K562 (cell line): Measurements from ENCODE around the gene DEFB113. TPM values are rescaled to one million over a fixed set of nuclear protein-coding genes. Genes with fewer than 3 reads are reported as not detected.

Source experiments
- ATAC-seq: fragments of 200-7000 bp; cut with Tn5 transposase; 3 replicates; pipeline ENCODE4 v1.9.1; 2020; ENCODE audit warnings: moderate library complexity
- BruUV-seq: library from RNA; stranded (reverse); fragments of 400-500 nt; replicated peaks from 2 replicates; lab custom pipeline; 2021; lab: Mats Ljungman, UMichigan
- CTCF ChIA-PET: fragments of 300-600 bp; formaldehyde crosslinking; extraction: SDS; loops from one replicate; lab custom pipeline; 2021; ENCODE audit warnings: low intra/inter-chr PET ratio; lab: Yijun Ruan, JAX
- POLR2A ChIA-PET: fragments of 300-600, 350-650 bp; sonication (Branson Sonifier 250); formaldehyde crosslinking; extraction: SDS; loops from one replicate; lab custom pipeline; 2021; ENCODE audit warnings: antibody characterized with exemption, inconsistent platforms; lab: Yijun Ruan, JAX
- DNase-seq, 4 experiments: peaks; one replicate each; pipeline versions ENCODE4 v3.0.0 to v3.0.0-alpha.2; 2011 to 2018; ENCODE audit warnings: low spot score in 3 of 4, mixed read lengths in 3 of 4; ENCODE audit errors: extremely low read depth in 1 of 4
- FAIRE-seq: peaks from 2 replicates; lab custom pipeline; 2011; peaks lifted over from hg19 to GRCh38; lab: Jason Lieb, UNC
- H2AFZ ChIP-seq: 2 replicates; pipeline ENCODE4 v1.6.0; 2011; ENCODE audit warnings: low read depth, low read length, control low read depth, inconsistent platforms
- H3K27ac ChIP-seq: fragments of 200-600 bp; 3 replicates; pipeline ENCODE4 v1.8.0; 2011; ENCODE audit warnings: low read depth, mild to moderate bottlenecking, control low read depth, inconsistent platforms, low read length, moderate library complexity, mixed read lengths; ENCODE audit errors: extremely low read depth
- H3K27me3 ChIP-seq, 2 experiments: fragments of 300-600 bp in 1 of 2; 2 replicates in 1 of 2; 3 replicates in 1 of 2; pipeline versions ENCODE4 v1.6.0 to v1.8.0; 2011; ENCODE audit warnings: inconsistent platforms in 2 of 2, low read length in 2 of 2, mild to moderate bottlenecking in 1 of 2, mixed read lengths in 1 of 2, moderate library complexity in 1 of 2; ENCODE audit not compliant: control insufficient read depth in 2 of 2, insufficient read depth in 2 of 2
- H3K36me3 ChIP-seq: fragments of 300-600 bp; 3 replicates; pipeline ENCODE4 v1.8.0; 2011; ENCODE audit warnings: mild to moderate bottlenecking, low read length, inconsistent platforms; ENCODE audit not compliant: control insufficient read depth, insufficient read depth
- H3K4me1 ChIP-seq, 2 experiments: fragments of 200-600 bp in 1 of 2; replicated peaks in 1 of 2; 2 replicates in 1 of 2; 3 replicates in 1 of 2; pipeline versions ENCODE4 v1.5.1 to v1.8.0; 2011; ENCODE audit warnings: inconsistent platforms in 2 of 2, low read length in 2 of 2, mild to moderate bottlenecking in 1 of 2, mixed read lengths in 1 of 2, moderate library complexity in 1 of 2; ENCODE audit not compliant: control insufficient read depth in 2 of 2, insufficient read depth in 2 of 2
- H3K4me2 ChIP-seq: 2 replicates; pipeline ENCODE4 v1.6.1; 2011; ENCODE audit warnings: low read length, control low read depth, inconsistent platforms, mixed read lengths; ENCODE audit not compliant: insufficient read depth
- H3K4me3 ChIP-seq: fragments of 200-600 bp; sonication (generic), shearing (Covaris generic); 2 replicates; pipeline ENCODE4 v1.5.1; 2016; ENCODE audit warnings: control low read depth, inconsistent platforms
- H3K79me2 ChIP-seq: fragments of 200-600 bp; 3 replicates; pipeline ENCODE4 v1.8.0; 2011; ENCODE audit warnings: low read length, inconsistent platforms; ENCODE audit not compliant: control insufficient read depth, insufficient read depth
- H3K9ac ChIP-seq, 2 experiments: 2 replicates each; pipeline versions ENCODE4 v1.6.0 to v1.6.1; 2011; ENCODE audit warnings: low read depth in 2 of 2, low read length in 2 of 2, control low read depth in 1 of 2, inconsistent platforms in 1 of 2, mild to moderate bottlenecking in 1 of 2, mixed read lengths in 1 of 2; ENCODE audit not compliant: insufficient read depth in 1 of 2
- H3K9me1 ChIP-seq: one replicate; pipeline ENCODE4 v1.6.0; 2011; ENCODE audit warnings: inconsistent platforms, mild to moderate bottlenecking, low read length, moderate library complexity; ENCODE audit not compliant: control insufficient read depth, insufficient read depth
- H3K9me3 ChIP-seq: replicated peaks from 2 replicates; pipeline ENCODE4 v1.5.1; 2011; ENCODE audit warnings: low read depth, low read length, inconsistent platforms; ENCODE audit not compliant: control insufficient read depth, insufficient read depth
- H4K20me1 ChIP-seq: replicated peaks from 2 replicates; pipeline ENCODE4 v1.6.1; 2011; ENCODE audit warnings: low read length, inconsistent platforms, mixed read lengths; ENCODE audit not compliant: control insufficient read depth, insufficient read depth
- CBFB ChIP-seq: sonication (generic); formaldehyde crosslinking; IDR thresholded peaks from 2 replicates; pipeline ENCODE4 v1.4.0; 2020; ENCODE audit warnings: mild to moderate bottlenecking, missing genetic modification reagents
- CXXC5 ChIP-seq: fragments of 250-450 bp; sonication (Bioruptor Pico); IDR thresholded peaks from 2 replicates; pipeline ENCODE4 v1.8.0; 2022; ENCODE audit warnings: inconsistent platforms, mild to moderate bottlenecking, moderate library complexity
- MCM2 ChIP-seq: fragments of 450-650 bp; IDR thresholded peaks from 2 replicates; pipeline ENCODE4 v1.6.1; 2017; ENCODE audit warnings: low read depth, mild to moderate bottlenecking
- MED1 ChIP-seq: sonication (generic); formaldehyde crosslinking; IDR thresholded peaks from 2 replicates; pipeline ENCODE4 v1.8.1; 2023; ENCODE audit warnings: missing genetic modification reagents, borderline replicate concordance
- MTA2 ChIP-seq: fragments of 450-650 bp; IDR thresholded peaks from 2 replicates; pipeline ENCODE4 v1.6.1; 2016; ENCODE audit warnings: low read depth
- NELFE ChIP-seq: IDR thresholded peaks from 2 replicates; pipeline ENCODE4 v1.6.1; 2011; ENCODE audit warnings: mild to moderate bottlenecking; ENCODE audit not compliant: insufficient read depth, insufficient read length
- NFXL1 ChIP-seq: fragments of 450-650 bp; formaldehyde crosslinking; IDR thresholded peaks from 2 replicates; pipeline ENCODE4 v1.4.0; 2021; ENCODE audit warnings: mild to moderate bottlenecking
- POLR2AphosphoS2 ChIP-seq: IDR thresholded peaks from 2 replicates; pipeline ENCODE4 v1.6.1; 2012; ENCODE audit warnings: low read length, improper control_type of control experiment
- PTTG1 ChIP-seq: fragments of 450-650 bp; IDR thresholded peaks from 2 replicates; pipeline ENCODE4 v1.6.1; 2016; ENCODE audit warnings: low read depth, mild to moderate bottlenecking, missing genetic modification characterization, missing compliant biosample characterization
- SIN3B ChIP-seq: fragments of 450-650 bp; IDR thresholded peaks from 2 replicates; pipeline ENCODE4 v1.6.1; 2017; ENCODE audit warnings: low read depth, mild to moderate bottlenecking, moderate library complexity
- ZBTB8A ChIP-seq: fragments of 450-650 bp; IDR thresholded peaks from 2 replicates; pipeline ENCODE4 v1.6.1; 2018; ENCODE audit warnings: mild to moderate bottlenecking, moderate library complexity; ENCODE audit not compliant: partially characterized antibody
- WGBS: fragments of 100-300 bp; shearing (Covaris generic); methylation state at CpG from one replicate; pipeline ENCODE4 v1.1.6; 2016; ENCODE audit warnings: low coverage, mixed read lengths; ENCODE audit not compliant: insufficient coverage; ENCODE audit errors: missing lambda C conversion rate; 5-methylcytosine and 5-hydroxymethylcytosine counted together
- in situ Hi-C: fragments of 300-500 bp; cut with MboI; formaldehyde crosslinking; loops from 4 replicates; pipeline ENCODE4 v1.15.0; 2018; ENCODE audit warnings: inconsistent platforms, mixed read lengths
- intact Hi-C: fragments of 100-400 bp; cut with micrococcal nuclease; formaldehyde crosslinking; loops from 2 replicates; pipeline ENCODE4 v1.14.2; 2022
- polyA plus RNA-seq, 8 experiments: library from polyadenylated mRNA; depleted of rRNA in 4 of 8; stranded (reverse) in 5 of 8; unstranded in 3 of 8; fragments of >200 nt; fragmentation: Nextera tagmentation in 2 of 8; fragmentation: Illumina TruSeq in 1 of 8; extraction: Ambion mirVana in 2 of 8; extraction: Trizol in 1 of 8; gene quantifications; 2 replicates each; pipeline versions ENCODE4 v1.2.1 to v1.2.3, GENCODE V29; 2011 to 2014; ENCODE audit warnings: inconsistent platforms in 1 of 8, missing spikeins in 1 of 8
- total RNA-seq, 7 experiments: library from RNA; depleted of rRNA in 6 of 7; stranded (reverse); fragments of >200 nt in 6 of 7; fragmentation: Illumina TruSeq in 2 of 7; extraction: Trizol in 2 of 7; gene quantifications; 2 replicates each; pipeline versions ENCODE4 v1.2.1 to v1.2.3, GENCODE V29; 2011 to 2021; ENCODE audit warnings: low replicate concordance in 1 of 7
- TF ChIP-seq, protein P1 (sequence below): fragments of 250-450 bp; sonication (Bioruptor Pico); IDR thresholded peaks from 2 replicates; pipeline ENCODE4 v1.5.0; 2021; ENCODE audit warnings: mild to moderate bottlenecking, moderate library complexity
- TF ChIP-seq, protein P2 (sequence below): fragments of 250-450 bp; sonication (Bioruptor Pico); IDR thresholded peaks from 2 replicates; pipeline ENCODE4 v1.8.0; 2022; ENCODE audit warnings: inconsistent platforms
- TF ChIP-seq, protein P3 (sequence below): IDR thresholded peaks from 2 replicates; pipeline ENCODE4 v1.6.1; 2012; ENCODE audit warnings: low read depth, low read length, improper control_type of control experiment, borderline replicate concordance

The DEFB113 gene
- total and polyA plus RNA-seq, 9 of the 15 experiments (the other 6 are each of a cell fraction or from before 2014, with no cell fraction given) = not detected

DNA sequence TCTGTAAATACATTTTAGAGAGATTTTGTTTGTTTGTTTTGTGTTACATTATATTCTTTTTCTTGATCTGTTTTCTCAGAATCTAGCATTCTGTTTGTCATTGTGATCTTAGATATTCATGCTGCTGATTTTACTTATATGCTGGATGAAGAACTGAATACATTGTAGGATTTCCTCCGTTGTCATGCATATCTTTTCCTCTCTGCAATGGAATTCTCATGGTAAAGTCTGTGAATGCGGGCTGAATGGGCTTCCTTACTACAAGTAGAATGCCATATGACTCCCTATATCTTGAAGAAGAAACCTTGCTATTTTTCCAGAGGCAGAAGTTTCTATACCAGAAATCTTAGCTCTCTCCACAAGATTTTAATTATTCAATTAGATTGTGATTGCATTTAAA is 3.1 kb downstream of the DEFB113 start (continued):
- TF ChIP-seq POLR2AphosphoS2 = no peak
- TF ChIP-seq, protein P1, sequence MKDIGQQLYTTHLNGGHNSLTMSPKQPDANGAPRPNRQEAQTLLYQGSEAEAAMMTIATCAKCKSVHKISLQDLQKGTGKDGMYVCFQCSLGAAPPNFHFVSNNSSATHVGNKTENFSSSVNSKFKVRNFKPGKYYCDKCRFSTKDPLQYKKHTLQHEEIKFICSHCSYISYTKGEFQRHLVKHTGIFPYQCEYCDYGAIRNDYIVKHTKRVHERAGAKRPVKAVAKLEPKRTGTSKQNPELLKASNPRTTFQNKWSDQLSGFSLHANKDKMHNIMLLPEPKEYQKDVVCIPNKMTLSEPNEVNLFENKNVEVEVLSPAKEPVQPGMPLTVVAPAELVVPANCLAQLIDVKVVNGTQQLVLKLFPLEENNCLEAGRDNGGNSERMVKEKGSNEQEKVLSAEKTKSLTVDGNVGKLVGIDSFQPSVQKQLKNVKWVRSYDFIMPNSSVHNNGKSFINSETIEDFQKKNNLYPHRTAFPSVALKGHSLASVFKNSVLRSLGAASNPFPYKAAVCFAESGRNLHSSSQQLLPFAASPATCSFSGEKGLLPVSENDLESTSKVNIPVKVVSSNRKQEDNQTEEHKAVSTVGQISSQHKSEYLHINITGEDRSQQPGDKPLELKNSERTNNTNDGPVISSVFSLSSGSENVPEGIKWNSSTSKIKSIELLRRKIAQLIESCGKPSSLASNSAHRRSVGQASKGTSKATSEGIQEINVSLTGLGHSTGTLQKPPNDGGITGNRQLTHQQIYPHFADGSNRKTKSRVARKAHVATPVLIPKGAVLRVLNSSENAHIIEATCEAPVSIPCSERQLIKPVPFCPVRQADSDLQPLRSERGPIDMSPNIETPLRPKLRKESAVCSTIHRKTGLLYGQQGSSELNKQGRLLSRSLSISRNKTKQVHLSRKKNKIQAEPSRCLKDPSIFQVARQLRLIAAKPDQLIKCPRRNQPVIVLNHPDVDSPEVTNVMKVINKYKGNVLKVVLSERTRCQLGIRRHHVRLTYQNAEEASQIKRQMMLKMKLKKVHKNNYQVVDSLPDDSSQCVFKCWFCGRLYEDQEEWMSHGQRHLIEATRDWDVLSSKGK (CRISPR knock-in tag) = no peak

DNA sequence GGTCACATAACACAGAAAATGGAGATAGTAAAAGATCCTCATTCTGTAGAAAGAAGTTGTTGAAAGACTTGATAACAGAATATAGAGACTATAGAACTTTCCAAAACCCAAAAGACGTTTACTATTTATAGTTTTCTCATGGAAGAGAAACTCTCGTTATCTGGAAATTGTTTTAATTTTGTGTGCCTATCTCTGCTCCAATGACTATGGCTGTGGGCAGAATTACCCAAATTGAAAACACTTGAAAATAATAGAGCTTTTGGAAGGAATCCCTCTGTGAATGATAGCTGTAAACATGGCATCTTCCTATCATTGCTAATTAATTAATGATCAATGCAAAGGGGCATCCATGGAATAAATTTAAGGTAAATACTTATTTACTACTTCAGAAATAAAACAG is 5.4 kb downstream of the DEFB113 start, which contains the start of gene DEFB114:
DEFB114 (minus strand) TSS at position 101 of the 400 bp plus-strand sequence; CDS start at position 42, 59 bp downstream.
- no peaks in the 10 kb centered on the region for H4K20me1 ChIP-seq
- DNase-seq (no peak), FAIRE-seq (no peak), ATAC-seq (no peak)
- no peak within 1 kb of the TSS for H3K9ac ChIP-seq
- TF ChIP-seq MED1 = no peak
- TF ChIP-seq NFXL1 = no peak
- no peak for TF ChIP-seq PTTG1 (tag)
- TF ChIP-seq CXXC5 (CRISPR knock-in tag) = no peak
- no peak for TF ChIP-seq SIN3B
- TF ChIP-seq, protein P2, sequence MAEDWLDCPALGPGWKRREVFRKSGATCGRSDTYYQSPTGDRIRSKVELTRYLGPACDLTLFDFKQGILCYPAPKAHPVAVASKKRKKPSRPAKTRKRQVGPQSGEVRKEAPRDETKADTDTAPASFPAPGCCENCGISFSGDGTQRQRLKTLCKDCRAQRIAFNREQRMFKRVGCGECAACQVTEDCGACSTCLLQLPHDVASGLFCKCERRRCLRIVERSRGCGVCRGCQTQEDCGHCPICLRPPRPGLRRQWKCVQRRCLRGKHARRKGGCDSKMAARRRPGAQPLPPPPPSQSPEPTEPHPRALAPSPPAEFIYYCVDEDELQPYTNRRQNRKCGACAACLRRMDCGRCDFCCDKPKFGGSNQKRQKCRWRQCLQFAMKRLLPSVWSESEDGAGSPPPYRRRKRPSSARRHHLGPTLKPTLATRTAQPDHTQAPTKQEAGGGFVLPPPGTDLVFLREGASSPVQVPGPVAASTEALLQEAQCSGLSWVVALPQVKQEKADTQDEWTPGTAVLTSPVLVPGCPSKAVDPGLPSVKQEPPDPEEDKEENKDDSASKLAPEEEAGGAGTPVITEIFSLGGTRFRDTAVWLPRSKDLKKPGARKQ (CRISPR knock-in tag) = no peak
- TF ChIP-seq NELFE = no peak
- no peak for TF ChIP-seq MCM2
- no peak for TF ChIP-seq CBFB (CRISPR knock-in tag)
- TF ChIP-seq ZBTB8A = no peak
- TF ChIP-seq, protein P3, sequence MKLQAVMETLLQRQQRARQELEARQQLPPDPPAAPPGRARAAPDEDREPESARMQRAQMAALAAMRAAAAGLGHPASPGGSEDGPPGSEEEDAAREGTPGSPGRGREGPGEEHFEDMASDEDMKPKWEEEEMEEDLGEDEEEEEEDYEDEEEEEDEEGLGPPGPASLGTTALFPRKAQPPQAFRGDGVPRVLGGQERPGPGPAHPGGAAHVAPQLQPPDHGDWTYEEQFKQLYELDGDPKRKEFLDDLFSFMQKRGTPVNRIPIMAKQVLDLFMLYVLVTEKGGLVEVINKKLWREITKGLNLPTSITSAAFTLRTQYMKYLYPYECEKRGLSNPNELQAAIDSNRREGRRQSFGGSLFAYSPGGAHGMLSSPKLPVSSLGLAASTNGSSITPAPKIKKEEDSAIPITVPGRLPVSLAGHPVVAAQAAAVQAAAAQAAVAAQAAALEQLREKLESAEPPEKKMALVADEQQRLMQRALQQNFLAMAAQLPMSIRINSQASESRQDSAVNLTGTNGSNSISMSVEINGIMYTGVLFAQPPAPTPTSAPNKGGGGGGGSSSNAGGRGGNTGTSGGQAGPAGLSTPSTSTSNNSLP = no peak
- TF ChIP-seq MTA2 = no peak
- H3K9me1 ChIP-seq = no peaks in the 10 kb centered on the region
- no peaks in the 10 kb centered on the region for H3K4me1 ChIP-seq
- intact Hi-C loops = no loop called here
- H3K27ac ChIP-seq = no peak within 1 kb of the TSS
- no peaks in the 10 kb centered on the region for H3K79me2 ChIP-seq
- no peak within 1 kb of the TSS for H2AFZ ChIP-seq
- CTCF ChIA-PET = no interaction called here
- POLR2A ChIA-PET = interaction anchor here (0.7 kb wide), 1 partner anchor 16 kb away, joined by 4 read pairs; no protein-coding TSS in a partner anchor
- H3K4me2 ChIP-seq = no peak within 1 kb of the TSS
- WGBS = 0% methylated on average over 2 of the region's 2 CpGs
- no peaks in the 10 kb centered on the region for H3K36me3 ChIP-seq
- no TSS peak for BruUV-seq
- H3K4me3 ChIP-seq = no peak within 1 kb of the TSS
- no peaks in the 10 kb centered on the region; the same call in 1 of the 2 replicates for H3K9me3 ChIP-seq
- in situ Hi-C loops = no loop called here
- no peaks in the 10 kb centered on the region for H3K27me3 ChIP-seq
